WERI-Rb-1 (cell line): ENCODE results near the gene AJAP1.

ENCODE experiments used
- DNase-seq: peaks from one replicate; pipeline ENCODE4 v3.0.0-alpha.2; 2020
- H3K27ac ChIP-seq: fragments of 250-450 bp; sonication (Bioruptor Pico); 2 replicates; pipeline ENCODE4 v1.5.1; 2020; ENCODE audit warnings: mild to moderate bottlenecking, moderate library complexity
- H3K27me3 ChIP-seq: fragments of 250-450 bp; sonication (Bioruptor Pico); 2 replicates; pipeline ENCODE4 v1.5.1; 2021; ENCODE audit warnings: mild to moderate bottlenecking, low read depth, moderate library complexity; ENCODE audit not compliant: insufficient read depth, severe bottlenecking
- H3K36me3 ChIP-seq: fragments of 250-450 bp; sonication (Bioruptor Pico); 2 replicates; pipeline ENCODE4 v1.5.1; 2020; ENCODE audit warnings: mild to moderate bottlenecking, moderate library complexity
- H3K4me3 ChIP-seq: 2 replicates; pipeline ENCODE4 v1.5.1; 2011; ENCODE audit warnings: low read depth, mild to moderate bottlenecking, control low read depth, low read length
- H3K9me3 ChIP-seq: fragments of 250-450 bp; sonication (Bioruptor Pico); 2 replicates; pipeline ENCODE4 v1.5.1; 2021; ENCODE audit warnings: mild to moderate bottlenecking, moderate library complexity; ENCODE audit not compliant: severe bottlenecking
- CTCF ChIP-seq: IDR thresholded peaks from 2 replicates; pipeline ENCODE4 v1.5.1; 2011; ENCODE audit warnings: low read depth, mild to moderate bottlenecking, control low read depth, inconsistent platforms, low read length

The AJAP1 gene

GRCh38 chr1:4734219-4734618 is 79.8 kb downstream of the AJAP1 start:
- no peaks in the 10 kb centered on the region for H3K27me3 ChIP-seq
- no peak for DNase-seq
- H3K36me3 ChIP-seq: no peaks in the 10 kb centered on the region
- no peak overlapping the region for H3K27ac ChIP-seq
- H3K4me3 ChIP-seq: no peak overlapping the region
- no peak for TF ChIP-seq CTCF
- H3K9me3 ChIP-seq: no peaks in the 10 kb centered on the region

GRCh38 chr1:4734791-4735190 is 80.4 kb downstream of the AJAP1 start:
- no peak overlapping the region for H3K27ac ChIP-seq
- H3K4me3 ChIP-seq: no peak overlapping the region
- H3K9me3 ChIP-seq: no peaks in the 10 kb centered on the region
- no peaks in the 10 kb centered on the region for H3K36me3 ChIP-seq
- no peaks in the 10 kb centered on the region for H3K27me3 ChIP-seq
- peak; percentile 54 for DNase-seq
- no peak for TF ChIP-seq CTCF

- Histone ChIP-seq H3K36me3 (no peaks in the 10 kb centered on the region), H3K4me3 (no peak overlapping the region), H3K27me3 (no peaks in the 10 kb centered on the region), H3K9me3 (no peaks in the 10 kb centered on the region), H3K27ac (no peak overlapping the region)
- peak; percentile 44 for DNase-seq
- TF ChIP-seq CTCF: no peak
Observed at GRCh38 chr1:4736254-4736653, 81.8 kb downstream of the AJAP1 start.

GRCh38 chr1:4741876-4742423 is 87.5 kb downstream of the AJAP1 start:
- peaks cover 9% of the 10 kb centered on the region for H3K27me3 ChIP-seq
- peak; percentile 56 for DNase-seq
- H3K4me3 ChIP-seq: no peak overlapping the region
- no peak overlapping the region for H3K27ac ChIP-seq
- peak; percentile 71 for TF ChIP-seq CTCF
- no peaks in the 10 kb centered on the region for H3K36me3 ChIP-seq
- H3K9me3 ChIP-seq: no peaks in the 10 kb centered on the region

DNA sequence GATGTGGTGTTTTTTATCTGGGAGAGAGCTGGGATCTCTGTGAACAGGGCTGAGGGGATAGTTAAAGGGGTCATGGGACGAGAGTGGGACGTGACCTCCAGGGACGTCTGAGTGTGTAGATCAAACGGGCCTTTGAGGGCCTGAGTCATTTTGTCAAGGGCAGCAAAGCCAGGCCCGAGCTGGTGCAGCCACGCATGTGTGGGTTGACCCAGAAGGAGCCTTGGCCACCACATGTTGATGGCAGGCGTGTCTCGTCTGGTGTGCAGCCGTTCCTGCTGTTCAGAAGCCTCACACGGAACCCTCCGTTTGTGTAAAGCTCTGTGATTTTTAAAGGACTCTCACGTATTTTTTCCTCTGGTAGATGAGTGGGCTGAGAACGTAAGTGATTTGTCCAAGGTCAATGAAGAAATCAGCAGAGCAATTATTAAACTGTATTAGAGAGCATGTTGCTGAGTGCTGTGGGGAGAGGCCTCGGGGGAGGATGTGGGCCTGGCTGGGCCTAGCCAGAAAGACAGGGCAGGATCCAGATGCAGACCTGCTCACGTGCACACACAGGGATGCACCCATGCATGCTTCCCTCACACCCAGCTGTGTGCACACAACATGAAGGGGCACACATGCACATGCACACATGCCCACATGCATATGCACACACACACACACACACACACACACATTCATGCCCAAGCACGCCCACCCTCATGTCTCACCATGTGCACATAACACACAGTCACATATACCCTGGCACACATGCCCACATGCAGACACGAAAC is 89.8 kb downstream of the AJAP1 start:
- no peaks in the 10 kb centered on the region for H3K36me3 ChIP-seq
- peaks cover 9% of the 10 kb centered on the region for H3K27me3 ChIP-seq
- H3K4me3 ChIP-seq: no peak overlapping the region
- H3K27ac ChIP-seq: no peak overlapping the region
- DNase-seq: no peak
- TF ChIP-seq CTCF: no peak
- no peaks in the 10 kb centered on the region for H3K9me3 ChIP-seq
